ENCODE data around the gene A3GALT2.

A3GALT2 gene

DNA sequence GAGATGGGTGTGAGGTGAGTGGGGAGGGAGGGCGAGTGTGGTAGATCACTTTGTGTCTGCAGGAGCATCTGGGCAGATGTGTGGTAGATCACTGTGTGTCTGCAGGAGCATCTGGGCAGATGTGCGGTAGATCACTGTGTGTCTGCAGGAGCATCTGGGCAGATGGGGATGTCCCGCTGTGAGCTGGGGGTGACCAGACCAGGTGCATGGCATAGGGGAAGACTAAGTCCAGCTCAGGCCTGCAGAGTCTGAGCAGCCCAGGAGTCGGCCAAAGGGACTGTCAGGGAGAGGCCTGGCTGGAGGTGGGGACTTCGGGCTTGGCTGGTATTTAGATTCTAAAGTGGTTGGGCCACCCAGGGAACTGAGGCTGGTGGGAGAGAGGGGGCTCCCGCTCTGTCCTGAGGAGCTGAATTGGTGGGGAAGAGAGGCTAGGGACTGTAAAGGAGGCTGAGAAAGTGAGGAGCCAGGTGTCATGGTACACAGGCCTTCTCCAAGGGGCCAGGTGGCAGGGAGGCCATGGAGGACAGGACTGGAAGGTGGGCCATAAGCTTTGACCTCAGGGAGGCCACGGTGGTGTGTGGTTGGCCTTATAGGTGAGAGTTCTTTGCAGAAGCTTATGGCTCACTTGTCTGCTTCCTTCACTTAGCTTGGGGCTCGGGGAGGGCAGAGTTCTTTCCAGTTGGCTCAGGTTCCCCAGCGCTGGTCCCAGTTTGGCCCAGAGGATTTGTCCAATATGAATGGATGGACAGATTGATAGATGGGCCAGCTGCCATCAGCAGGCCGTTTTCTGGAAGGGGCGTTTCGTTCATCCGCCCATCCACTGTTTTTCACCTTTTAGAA, 49.0 kb downstream of the A3GALT2 start:
- no peak for DNase-seq (ENCODE audit: low spot score)

DNA sequence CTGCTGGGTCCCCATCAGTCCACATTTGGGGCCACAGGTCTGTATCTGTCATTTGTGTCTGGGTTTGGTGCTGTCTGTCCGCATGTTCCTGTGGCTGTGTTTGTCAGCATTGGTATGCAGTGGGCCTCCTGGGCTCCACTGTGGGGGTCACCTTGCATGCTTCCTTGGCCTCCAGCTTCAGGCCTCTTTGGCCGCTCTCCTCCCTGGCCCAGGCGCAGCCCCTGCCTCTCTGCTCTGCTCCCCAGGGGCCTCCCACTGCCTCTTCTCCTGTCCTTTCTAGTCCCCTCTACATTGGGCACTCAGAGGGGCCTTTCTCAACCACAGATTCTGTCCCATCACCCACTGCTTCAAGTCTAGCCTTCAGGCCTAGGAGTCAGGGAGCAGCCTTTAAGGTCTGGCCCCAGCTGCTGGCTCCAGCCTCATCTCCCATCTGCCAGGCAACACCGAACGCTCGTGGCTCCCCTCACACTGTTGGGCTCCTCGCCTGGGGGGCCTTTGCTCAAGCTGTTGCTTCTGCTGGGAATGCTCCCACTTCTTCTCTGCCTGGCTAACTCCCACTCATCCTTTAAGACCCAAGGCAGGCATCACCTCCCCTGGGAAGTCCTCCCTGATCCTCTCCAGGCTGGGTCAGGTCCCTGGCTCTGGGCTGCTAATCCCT, 50.0 kb downstream of the A3GALT2 start:
- no peak for DNase-seq (ENCODE audit: low spot score)

DNA sequence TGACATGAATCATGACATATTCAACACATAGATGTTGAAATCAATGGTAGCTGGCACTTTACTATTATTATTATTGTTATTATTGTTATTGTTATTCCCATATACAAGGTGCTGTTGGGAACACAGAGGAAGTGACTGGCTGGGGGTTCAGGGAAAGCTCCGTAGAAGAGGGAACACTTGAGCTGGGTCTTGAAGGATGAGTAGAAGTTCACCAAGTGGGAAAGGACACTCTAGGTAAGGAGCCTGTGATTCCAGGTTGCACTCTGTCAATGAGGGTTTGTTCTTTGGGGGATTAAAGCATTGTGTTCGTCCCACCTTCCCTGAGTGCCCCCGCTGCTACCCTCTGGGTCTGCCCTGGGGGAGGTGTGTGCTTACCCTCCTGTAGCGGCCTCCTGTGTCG, 50.5 kb downstream of the A3GALT2 start:
- no peak for DNase-seq (ENCODE audit: low spot score)

DNA sequence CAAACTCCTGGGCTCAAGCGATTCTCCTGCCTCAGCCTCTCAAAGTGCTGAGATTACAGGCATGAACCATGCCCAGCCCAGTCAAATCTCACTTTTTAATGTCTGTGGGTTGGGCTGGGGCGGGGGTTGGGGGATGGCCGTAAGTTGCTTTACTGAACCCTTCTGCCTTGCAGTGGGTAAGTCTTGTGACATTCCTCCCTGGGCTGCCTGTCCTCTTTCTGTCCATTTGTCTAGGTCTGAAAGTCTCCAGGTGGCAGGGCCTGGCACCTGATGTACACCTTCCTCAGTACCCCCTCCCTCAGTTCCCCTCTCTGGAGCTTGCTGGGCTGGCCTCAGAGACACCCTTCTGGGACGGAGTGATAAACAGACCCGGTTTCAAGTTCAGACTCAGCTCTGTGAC, 51.3 kb downstream of the A3GALT2 start:
- DNase-seq (ENCODE audit: low spot score), result no peak

DNA sequence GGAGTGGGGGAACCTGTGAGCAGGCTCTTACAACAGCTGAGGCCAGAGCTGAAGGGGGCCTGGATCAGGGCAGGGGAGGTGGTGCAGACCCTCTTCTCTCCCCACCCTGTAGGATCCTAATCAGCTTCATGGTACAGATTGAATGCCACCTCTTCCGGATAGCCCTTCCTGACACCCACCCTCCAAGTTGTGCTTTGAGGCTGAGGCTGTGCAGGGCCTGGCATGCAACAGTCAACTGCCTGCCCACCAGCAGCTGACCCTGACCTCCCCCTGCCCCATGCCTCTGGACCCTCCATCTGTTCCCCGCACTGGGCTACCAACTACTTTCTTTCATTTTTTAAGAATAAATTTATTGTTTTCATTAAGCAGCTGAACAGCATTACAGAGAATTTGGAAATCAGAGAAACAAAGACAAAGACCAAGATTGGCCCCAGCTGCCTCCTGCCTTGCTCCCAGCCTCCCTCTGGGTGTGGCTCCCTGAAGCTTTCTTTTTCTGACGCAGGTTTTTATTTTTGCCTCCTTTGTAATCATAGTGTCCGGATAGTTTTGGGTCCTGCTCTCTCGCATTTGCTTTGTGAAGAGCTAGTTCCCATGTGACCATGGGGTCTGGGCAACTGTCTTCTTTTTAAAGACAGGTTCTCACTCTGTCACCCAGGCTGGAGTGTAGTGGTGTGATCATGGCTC, 51.8 kb downstream of the A3GALT2 start:
- DNase-seq (ENCODE audit: low spot score), result no peak

DNA sequence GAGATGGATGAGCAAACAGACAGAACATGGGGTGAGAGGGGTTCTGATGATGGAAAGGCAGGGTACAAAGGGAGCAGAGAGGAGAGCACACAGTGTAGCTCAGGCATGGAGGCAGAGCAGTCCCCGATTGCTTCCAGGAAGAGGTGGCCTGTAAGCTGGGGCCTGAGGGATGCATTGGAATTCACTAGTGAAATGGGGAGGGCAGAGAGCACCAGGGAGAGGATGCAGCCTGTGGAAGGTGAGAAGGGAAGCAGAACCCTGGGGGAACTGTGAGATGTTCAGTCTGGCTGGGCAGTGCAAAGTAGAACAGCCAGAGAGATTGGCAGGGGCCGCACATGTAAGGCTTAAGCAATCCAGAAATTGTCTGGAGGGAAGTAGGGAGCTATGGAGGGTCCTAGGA, 52.4 kb downstream of the A3GALT2 start:
- no peak for DNase-seq (ENCODE audit: low spot score)

DNA sequence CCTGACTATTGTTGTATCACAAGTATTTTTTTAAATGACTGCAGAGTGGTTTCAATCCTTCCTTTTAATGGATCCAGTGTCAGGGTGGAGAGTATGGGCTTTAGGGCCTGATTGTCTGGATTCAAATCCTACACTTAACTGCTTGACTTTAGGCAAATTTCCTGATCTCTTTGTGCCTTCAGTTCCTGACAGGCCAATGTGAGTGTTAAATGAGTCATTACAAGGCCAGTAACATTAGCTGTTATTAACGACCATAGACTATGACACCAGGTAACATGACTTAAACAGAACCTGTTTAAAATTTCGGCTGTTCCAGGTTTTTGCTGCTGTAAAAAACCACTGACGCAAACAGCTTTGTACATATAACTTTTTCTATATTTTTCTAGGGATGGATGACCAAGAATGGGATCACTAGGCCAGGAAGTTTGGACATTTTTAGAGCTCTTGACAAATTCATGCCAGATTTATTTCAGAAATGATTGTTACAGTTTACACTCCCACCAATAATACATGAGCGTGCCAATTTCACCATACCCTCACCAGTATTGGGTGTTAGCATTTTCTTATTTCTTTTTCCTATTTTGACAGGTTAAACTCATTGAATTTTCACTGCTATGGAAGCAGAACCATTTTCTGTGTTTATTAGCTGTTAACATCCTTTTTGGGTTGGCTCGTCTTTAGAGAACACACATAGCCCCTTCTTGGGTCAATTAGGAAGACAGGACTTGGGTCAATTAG, 53.3 kb downstream of the A3GALT2 start:
- DNase-seq (ENCODE audit: low spot score), result no peak

DNA sequence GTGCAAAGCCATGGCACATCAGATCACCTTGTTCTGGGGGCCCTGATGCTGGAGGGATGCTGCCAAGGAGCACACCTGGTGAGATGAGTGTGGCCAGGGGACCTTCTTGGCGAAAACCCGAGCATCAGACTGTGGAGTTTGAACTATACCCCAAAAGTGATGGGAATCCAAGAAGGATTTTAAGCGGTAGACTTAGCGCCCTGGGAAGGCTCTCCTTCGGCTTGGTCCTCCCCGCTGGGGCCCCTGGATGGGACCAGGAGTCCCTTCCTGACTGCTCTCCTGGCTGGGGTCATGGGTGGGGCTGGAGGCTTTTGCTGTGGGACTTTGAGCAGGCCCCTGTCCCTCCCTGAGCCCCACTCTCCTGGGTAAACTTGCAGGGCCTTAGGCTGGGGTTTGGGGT, 54.1 kb downstream of the A3GALT2 start:
- DNase-seq (ENCODE audit: low spot score), result no peak

DNA sequence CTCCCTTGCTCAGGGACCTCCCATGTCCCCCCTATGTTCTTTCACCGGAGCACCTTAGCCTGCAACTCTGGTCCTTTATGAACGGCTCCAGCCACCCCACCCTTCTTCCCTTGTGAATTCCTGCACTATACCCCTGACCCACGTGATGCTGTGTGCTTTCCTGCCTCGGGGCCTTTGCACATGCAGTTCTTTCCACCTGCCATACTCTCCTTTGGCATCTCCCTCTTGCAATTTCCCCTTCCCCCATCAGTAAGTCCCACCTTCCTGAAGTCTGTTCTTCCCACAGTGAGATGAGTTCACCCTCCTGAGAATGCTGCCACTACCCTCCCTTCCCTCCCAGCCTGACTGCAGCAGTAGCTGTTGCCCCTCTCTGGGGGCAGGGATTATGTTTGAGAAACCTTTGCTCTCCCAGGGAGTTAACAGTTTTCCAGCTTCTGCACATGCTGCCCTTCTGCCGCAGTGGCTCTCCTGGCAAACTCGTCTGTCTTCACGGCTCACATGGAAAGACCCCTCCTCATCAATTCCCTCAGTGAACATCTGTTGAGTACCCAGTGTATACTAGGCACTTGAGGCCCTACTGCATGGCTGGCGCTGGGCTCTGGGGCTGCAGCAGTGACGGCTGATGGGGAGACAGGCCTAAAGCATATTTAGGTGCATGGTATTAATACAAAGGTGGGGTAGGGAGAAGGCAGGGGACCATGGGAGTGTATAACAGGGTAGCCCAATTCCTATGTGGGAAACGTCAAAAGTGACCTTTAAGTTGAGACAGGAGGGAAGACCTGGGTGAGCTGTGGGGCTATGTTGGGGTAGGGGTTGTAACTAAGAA, 54.9 kb downstream of the A3GALT2 start:
- no peak for DNase-seq (ENCODE audit: low spot score)

DNA sequence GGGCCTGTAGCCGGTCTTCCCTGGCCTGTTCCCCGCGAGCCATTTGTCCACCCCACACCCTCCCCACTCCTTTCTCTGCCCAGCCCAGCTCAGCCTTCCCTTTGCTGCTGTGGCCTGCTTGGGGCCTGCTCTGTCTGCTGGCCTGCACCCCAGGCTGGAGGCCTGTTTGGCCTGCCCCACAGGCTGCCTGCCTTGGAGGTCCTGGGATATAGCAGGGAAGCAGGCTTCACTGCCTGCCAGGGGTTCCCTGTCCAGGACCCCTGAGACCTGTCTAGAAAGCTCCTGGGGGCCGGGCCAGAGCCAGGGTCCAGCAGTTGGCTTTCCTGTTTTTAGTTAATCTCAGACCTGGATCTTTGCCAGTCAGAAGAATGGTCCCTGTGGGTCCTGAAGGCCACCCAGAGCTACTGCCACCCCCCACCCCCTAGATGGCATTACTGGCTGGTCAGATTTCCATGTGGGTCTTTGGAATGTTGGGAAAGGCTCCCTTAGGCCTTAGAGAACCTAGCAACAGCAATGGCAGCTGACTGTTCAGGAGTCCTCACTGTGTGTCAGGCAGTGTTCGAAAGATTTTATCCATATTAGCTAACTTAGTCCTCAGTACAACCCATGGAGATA, 56.9 kb downstream of the A3GALT2 start:
- no peak for DNase-seq (ENCODE audit: low spot score)

DNA sequence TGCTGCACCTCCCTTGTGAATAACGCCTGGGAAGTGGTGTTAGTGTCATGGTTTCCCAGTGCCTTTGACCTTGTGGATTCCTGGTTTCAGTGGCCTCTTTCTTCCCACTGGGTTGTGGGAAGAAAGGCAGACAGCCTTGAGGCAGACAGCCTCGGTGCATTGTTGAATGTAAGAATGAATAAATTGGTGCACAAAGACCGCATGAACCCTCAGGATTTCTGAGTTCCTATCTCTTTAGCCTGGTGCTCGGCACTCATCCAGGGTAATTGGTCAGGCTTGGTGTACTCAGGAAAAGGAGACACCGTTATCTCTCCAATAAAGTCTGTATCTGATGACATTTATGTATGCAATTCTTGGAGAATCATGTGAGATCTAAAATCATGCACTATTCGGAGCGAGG, 59.6 kb downstream of the A3GALT2 start:
- no peak for DNase-seq (ENCODE audit: low spot score)

DNA sequence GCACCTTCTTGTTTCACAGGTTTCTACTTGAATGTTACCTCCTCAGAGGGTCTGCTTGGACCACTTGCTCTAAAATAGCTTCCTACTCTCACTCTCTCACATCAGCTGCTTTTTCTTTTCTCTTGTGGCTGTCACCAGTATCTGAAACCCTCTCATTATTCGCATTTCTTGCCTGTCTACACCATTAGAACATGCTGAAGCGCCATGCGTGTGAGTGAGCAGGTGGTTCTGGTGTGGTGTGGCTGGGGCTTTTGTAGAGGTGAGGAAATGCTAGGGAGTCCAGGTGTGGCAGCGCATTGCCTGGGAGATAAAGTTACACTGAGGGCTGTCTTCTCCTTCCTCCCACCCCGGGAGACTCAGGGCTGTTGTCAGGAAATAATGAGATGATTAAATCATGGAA, 60.5 kb downstream of the A3GALT2 start:
- DNase-seq (ENCODE audit: low spot score), result no peak

DNA sequence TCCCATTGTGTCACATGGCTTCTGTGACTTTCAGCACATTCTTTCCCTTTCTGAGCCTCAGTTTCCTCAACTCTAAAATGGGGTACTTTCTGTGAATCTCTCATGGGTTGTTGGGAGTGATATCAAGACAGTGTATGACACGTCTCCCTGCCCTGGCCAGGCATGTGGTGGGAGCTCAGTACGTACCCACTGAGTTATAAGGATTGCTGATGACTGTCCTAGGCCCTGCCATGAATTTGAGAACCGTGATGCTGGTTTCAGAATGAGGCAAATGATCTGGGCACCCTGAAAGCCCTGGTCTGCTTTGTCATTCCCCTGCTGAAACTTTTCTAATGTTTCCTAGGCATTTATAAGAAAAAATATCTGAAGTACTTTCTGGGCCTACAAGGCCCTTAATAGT, 61.0 kb downstream of the A3GALT2 start:
- no peak for DNase-seq (ENCODE audit: low spot score)

DNA sequence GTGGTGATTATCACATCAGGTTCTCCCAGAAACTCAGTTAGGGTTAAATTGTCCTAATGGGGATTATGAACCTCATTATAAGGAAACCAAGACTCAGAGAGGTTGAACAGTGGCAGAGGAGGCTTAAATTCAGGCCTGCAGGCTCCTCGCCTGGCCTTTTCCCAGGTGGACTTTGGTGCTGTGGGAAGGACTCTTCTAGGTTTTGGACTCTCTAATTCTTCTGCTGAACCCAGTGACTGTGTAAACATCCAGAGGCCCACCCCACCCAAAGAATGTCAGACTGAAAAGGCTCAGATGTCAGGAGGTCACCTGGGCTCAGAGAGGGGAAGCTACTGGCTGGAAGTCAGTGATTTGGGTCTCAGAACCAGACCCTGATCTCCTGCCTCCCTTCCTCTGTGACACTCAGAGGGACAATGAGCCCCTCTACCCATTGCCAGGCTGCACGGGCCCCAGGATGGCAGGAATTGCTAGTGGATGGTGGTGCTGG, 62.1 kb downstream of the A3GALT2 start:
- no peak for DNase-seq (ENCODE audit: low spot score)

DNA sequence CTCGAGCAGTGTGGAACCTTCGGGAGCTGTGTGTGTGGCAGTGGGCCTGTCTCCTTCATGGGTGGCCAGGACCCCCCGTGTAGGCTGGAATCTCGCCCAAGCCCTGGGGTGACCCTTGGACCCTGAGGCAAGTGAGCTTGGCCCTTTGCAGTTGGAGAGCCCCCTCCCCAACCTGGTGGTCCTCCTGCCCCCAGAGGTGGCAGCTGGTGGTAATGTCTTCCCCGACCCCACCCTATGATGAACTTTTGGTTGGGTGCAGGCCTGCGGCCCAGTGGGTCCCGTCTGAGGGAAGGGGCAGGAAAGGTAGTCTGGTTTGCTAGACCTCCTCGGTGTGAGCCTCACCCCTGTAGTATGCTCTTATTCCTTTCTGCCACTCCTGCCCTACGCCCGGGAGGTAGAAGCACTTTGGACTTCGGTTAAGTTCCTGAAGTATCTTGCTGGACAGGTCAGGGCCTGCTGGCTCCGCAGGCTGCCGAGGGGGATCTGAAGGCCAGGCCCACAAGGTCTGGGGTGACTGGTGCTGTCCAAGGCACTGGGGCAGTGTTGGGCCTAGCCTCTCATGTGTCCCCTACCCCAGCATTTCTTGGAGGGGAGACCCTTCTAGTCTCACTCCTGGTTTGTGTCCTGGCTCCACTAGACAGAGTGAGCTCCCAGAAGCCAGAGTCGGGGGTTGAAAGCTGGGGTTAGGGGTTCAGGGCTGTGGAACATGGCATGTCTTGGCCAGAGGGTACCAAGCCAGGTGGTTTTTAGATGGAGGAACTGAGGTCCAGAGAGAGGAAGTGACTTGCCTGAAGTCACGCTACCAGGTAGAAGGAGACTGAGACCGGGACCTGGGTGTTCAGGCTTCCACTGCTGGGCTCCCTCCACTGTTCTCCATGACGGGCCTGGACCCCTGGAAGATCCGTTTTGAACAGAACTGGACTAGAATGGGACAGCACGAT, 62.9 kb downstream of the A3GALT2 start:
- DNase-seq (ENCODE audit: low spot score), result no peak

DNA sequence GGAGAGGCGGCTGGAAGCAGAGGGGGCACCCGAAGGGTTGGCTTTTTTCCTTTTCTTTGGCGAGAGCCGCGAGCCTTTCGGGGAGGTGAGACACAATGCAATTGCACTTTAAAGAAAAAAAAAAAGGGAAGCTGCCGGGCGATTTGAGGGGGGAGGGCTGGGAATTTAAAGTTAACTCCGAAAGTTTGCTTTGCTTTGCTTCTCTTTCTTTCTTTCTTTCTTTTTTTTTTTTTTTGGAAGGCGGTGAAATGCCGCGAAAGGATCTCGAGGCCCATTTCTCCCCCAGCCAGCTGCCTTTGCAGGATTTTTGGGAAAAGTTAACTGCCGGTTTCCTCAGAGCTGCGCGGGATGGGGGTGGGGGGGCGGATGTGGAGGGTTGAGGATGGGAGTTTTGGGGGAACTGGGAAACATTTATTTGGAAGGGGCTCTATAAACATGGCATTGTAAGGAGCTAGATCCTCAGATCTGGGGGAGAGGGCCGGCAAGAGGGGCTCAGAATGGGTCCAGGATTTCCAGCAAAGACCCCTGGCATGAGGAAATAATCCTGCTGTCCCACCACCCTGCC, 63.6 kb downstream of the A3GALT2 start:
- no peak for DNase-seq (ENCODE audit: low spot score)
